Left ventricle myocardium superior (tissue), 1 donor: ENCODE data around the gene ZNF799. TPM values are rescaled to one million over a fixed set of nuclear protein-coding genes. Genes with fewer than 3 reads are reported as not detected.
"Not testable (repeated sequence)": the region's sequence is repeated elsewhere in the genome, so short reads cannot be mapped to it uniquely, and the experiment has no call there.

Experiments
- ATAC-seq: fragments of 200-7000 bp; cut with Tn5 transposase; one replicate; pipeline ENCODE4 v1.9.1; 2020; ENCODE audit warnings: mild to moderate bottlenecking, moderate library complexity
- DNase-seq: peaks from one replicate; pipeline ENCODE4 v3.0.0-alpha.2; 2020
- intact Hi-C: fragments of 100-400 bp; cut with micrococcal nuclease; formaldehyde crosslinking; loops from one replicate; pipeline ENCODE4 v1.11.0; 2022
- long read RNA-seq: library from polyadenylated mRNA; unstranded; transcript quantifications from one replicate; pipeline ENCODE4 v2.0.0, GENCODE V29; 2021
- total RNA-seq: library from RNA; stranded (reverse); fragmentation: NEBNext Ultra II Directional; extraction: Animal tissue kit (Norgen Biotek cat#: 25700); gene quantifications from one replicate; pipeline ENCODE4 v1.2.1, GENCODE V29; 2021
- donor health status: DM: no; HTN: yes; CAD: no; lungs with severe emphysema.

ZNF799 gene
- total RNA-seq, result 2.0 TPM
- long read RNA-seq, transcript ZNF799-202 (4 exons, 2,583 nt), result major isoform, 7 of 8 reads
- long read RNA-seq, partial matches to known transcripts, result 1 of 8 reads
- long read RNA-seq, other reads (novel, unspliced or antisense), result 0 of 8 reads

DNA sequence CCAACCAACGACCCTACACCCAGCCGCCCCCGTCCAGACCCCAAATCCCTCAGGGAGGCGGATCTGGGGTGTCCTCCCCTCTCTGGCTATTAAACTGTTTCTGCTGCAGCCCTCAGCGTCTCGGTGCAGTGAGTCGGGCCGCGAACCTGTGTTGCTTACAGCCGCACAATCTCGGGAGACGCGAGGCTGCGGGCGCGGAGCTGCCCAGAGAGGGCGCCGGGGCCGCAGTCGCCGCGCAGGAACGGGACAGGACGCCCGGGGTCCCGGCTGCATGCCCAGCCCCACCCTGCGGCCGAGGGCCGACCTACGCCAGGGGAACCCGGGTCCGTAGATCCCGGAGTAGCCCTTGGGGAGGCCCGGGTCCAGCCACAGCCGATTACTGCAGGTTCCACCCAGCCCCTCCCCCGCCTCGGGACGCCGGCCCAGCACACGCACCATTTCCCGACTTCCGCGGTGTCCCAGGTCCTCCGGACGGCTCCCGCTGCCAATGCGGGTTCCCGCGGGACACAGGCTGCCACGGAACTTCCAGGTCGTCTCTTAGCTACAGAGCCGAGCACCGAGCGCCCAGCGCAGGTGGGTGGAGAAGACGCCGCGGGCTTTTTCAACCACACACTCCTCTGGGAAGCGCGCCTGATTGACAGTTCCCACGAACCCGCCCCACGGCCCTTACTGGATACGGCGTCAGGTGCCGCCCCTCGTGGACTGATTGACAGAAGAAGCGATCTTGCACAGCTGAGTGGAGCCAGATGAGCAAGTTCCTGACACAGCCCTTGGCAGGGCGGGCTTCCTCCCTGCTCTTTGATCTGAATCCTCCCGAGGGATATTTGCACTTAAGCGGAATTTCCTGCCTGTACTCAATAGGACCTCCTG is at the start of gene ZNF799:
Gene ZNF799, minus strand, starts transcription at position 639 of the 870 bp plus-strand sequence. Its CDS starts 201 bp downstream, at position 438.
- intact Hi-C loops, result no loop called here
- peak; percentile 99 for ATAC-seq
- peak; percentile 99 for DNase-seq

GRCh38 chr19:12450844-12451243 is 49.8 kb upstream of the ZNF799 start:
- intact Hi-C loops, result no loop called here
- DNase-seq (no peak), ATAC-seq (no peak)

DNA sequence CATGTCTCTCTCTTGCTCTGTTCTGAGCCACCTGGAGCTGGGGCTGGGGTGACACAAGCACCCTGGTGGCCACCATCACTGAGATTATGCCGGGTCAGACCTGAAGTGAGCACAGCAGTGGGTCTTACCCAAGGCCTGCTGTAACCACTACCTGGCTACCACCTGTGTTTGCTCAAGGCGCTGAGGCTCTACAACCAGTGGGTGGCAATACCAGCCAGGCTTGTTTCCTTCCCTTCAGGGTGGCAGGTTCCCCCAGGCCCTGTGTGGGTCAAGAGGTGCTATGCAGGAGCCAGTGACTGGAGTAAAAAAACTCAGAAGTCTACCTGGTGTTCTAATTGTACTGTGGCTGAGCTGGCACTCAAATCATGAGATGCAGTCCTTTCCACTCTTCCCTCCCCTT is 47.7 kb upstream of the ZNF799 start:
- ATAC-seq (no peak), DNase-seq (no peak)
- intact Hi-C loops, result no loop called here

DNA sequence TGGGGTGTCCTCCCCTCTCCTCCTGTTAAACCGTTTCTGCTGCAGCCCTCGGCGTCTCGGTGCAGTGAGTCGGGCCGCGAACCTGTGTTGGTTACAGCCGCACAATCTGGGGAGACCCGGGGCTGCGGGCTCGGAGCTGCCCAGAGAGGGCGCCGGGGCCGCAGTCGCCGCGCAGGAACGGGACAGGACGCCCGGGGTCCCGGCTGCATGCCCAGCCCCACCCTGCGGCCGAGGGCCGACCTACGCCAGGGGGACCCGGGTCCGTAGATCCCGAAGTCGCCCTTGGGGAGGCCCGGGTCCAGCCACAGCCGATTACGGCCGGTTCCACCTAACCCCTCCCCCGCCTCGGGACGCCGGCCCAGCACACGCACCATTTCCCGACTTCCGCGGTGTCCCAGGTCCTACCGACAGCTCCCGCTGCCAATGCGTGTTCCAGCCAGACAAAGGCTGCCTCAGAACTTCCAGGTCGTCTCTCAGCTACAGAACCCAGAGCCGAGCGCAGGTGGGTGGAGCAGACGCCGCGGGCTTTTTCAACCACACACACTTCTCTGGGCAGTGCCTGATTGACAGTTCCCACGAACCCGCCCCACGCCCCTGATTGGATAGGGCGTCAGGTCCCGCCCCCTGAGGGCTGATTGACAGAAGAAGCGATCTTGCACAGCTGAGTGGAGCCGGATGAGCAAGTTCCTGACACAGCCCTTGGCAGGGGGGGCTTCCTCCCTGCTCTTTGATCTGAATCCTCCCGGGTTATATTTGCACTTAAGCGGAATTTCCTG is 39.7 kb upstream of the ZNF799 start, which contains the start of gene ZNF443:
Gene ZNF443, minus strand, starts transcription at position 481 of the 776 bp plus-strand sequence. Its CDS starts 107 bp downstream, at position 374.
- peak; percentile 99 for DNase-seq
- intact Hi-C loops, result no loop called here
- peak; percentile 100 for ATAC-seq

DNA sequence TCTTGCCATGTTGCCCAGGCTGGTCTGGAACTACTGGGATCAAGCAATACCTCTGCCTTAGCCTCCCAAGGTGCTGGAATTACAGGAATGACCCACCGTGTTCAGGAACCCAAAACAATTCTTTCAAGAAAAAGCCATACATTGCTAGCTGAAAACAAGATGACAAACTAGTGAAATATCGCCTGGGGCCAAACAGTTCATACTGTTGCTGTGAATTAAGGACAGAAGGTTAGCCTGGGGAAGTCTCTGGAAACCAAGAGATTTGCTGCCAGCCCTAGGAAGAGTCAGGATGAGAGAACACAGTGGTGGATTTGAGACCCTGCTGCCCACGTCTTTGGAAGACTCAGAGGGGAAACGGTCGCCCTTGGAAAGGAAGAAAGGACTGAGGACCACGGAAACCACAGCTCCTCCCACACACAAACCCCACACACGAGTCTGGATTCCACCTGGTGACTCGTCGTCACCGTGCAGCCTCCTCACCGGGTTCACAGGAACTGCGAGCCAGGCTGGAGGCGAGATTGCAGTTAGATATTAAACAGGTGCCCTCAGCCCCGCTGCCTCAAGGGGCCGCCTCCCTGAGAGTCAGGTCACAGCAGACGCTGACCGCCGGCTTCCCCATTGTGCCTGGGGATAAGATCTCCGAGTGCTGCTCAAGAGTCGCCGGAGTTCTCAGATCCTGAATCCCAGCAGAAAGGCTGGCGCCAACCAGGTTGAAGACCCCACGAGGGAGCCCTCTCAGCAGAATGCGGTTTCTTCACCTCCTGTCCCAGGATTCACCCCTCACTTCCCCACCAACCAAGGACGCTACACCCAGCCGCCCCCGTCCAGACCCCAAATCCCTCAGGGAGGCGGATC is 38.8 kb upstream of the ZNF799 start:
- intact Hi-C loops, DNase-seq: not testable (repeated sequence)
- ATAC-seq, result peak; percentile 31

DNA sequence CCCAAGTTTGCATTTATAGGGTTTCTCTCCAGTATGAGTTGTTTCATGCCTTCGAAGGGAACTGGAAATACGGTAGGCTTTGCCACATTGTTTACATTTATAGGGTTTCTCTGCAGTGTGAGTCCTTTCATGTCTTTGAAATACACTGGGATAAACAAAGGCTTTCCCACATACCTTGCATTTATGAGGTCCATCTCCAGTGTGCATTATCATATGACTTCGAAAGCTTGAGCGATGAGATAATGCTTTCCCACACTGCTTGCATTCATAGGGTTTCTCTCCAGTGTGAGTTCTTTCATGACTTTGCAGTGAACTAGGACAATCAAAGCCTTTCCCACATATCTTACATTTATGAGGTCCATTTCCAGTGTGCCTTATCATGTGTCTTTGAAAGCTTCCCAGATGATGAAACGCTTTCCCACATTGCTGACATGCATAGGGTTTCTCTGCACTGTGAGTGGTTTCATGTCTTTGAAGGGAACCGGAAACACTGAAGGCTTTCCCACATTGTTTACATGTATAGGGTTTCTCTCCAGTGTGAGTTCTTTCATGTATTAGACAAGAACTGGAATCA is 29.7 kb upstream of the ZNF799 start:
- intact Hi-C loops, ATAC-seq, DNase-seq: not testable (repeated sequence)

DNA sequence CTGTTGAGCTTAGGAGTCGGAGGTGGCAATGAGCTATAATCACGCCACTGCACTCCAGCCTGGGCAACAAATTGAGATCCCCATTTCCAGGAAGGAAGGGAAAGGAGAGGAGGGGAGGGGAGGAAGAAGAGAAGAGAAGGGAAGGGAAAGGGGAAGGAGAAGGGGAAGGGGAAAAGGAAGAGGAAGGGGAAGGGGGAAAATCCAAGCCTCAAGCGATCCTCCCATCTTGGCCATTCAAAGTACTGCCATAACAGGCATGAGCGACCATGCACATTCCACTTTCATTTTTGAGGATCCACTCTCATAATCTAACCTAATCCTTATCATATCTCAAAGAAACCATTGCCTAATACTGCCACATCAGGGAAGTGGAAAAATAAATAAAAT is 24.8 kb upstream of the ZNF799 start:
- DNase-seq, result no peak
- intact Hi-C loops, result no loop called here
- ATAC-seq, result no peak

DNA sequence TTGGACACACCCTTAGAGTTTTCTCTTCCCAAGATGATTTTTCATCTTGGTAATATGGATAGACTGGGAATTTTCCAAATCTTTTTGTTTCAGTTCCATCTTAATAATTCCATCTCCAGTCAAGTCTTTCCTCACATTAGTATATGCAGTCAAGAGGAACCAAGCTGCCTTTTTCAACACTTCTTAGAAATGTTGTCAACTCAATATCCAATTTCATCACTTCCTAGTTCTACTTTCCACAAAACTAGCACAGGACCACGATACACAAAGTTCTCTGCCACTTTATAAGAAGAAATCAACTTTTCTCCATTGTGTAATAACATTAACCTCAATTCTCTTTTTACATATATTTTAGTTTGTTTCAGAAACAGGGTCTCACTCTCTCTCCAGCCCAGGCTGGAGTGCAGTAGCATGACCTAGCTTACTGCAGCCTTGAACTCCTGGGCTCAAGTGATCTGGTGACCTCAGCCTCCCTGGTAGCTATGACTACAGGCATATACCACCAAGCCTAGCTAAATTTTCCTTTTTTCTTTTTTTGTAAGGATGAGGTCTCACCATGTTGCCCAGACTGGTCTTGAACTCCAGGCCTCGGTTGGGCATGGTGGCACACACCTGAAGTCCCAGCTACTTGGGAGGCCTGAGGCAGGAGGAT is 24.3 kb upstream of the ZNF799 start:
- DNase-seq (no peak), ATAC-seq (no peak)
- intact Hi-C loops, result no loop called here

DNA sequence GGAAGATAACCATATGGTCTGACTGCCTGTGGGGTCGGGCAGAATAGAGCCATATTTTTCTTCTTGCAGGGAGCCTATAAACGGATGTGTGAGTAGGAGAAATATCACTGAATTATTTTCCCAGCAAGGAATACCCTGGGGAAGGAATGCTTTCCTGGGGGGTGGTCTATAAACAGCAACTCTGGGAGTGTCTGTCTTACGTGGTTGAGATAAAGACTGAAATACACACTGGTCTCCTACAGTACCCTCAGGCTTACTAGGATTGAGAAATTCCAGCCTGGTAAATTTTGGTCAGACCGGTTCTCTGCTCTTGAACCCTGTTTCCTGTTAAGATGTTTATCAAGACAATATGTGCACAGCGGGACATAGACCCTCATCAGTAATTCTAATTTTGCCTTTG is 16.2 kb upstream of the ZNF799 start:
- intact Hi-C loops, DNase-seq, ATAC-seq: not testable (repeated sequence)

DNA sequence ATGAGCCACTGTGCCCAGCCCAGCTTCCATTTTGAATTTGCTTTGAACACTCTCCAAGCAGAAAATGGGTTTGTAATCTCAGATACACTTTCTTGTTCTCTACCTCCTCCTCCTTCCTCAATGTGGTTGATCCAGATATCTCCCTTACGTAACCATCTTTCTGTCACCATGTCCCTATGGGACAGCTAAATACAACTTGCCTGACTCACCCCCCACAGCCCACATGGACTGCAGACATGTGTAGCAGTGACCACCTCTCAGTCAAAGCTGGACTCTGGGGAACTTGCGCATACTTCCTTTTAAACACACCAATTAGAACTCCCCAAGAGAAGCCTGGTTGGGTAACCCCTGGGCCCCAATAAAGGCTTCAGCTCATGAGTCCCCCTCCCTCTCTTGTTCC is 10.8 kb upstream of the ZNF799 start:
- ATAC-seq, result no peak
- intact Hi-C loops, result no loop called here
- no peak for DNase-seq

DNA sequence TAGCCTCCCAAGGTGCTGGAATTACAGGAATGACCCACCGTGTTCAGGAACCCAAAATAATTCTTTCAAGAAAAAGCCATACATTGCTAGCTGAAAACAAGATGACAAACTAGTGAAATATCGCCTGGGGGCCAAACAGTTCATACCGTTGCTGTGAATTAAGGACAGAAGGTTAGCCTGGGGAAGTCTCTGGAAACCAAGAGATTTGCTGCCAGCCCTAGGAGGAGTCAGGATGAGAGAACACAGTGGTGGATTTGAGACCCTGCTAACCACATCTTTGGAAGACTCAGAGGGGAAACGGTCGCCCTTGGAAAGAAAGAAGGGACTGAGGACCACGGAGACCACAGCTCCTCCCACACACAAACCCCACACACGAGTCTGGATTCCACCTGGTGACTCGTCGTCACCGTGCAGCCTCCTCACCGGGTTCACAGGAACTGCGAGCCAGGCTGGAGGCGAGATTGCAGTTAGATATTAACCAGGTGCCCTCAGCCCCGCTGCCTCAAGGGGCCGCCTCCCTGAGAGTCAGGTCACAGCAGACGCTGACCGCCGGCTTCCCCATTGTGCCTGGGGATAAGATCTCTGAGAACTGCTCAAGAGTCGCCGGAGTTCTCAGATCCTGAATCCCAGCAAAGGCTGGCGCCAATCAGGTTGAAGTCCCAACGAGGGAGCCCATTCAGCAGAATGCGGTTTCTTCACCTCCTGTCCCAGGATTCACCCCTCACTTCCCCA is 1.0 kb downstream of the ZNF799 start:
- intact Hi-C loops, result not testable (repeated sequence)
- DNase-seq, result peak; percentile 37
- ATAC-seq, result peak; percentile 40

GRCh38 chr19:12391148-12391547 is 9.9 kb downstream of the ZNF799 start:
- DNase-seq, intact Hi-C loops, ATAC-seq: not testable (repeated sequence)

DNA sequence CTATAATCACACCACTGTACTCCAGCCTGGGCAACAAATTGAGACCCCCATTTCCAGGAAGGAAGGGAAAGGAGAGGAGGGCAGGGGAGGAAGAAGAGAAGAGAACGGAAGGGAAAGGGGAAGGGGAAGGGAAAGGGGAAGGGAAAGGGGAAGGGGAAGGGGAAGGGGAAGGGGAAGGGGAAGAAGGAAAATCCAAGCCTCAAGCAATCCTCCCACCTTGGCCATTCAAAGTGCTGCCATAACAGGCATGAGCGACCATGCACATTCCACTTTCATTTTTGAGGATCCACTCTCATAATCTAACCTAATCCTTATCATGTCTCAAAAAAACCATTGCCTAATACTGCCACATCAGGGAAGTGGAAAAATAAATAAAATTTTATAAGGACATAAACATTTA is 14.7 kb downstream of the ZNF799 start:
- DNase-seq, intact Hi-C loops, ATAC-seq: not testable (repeated sequence)

DNA sequence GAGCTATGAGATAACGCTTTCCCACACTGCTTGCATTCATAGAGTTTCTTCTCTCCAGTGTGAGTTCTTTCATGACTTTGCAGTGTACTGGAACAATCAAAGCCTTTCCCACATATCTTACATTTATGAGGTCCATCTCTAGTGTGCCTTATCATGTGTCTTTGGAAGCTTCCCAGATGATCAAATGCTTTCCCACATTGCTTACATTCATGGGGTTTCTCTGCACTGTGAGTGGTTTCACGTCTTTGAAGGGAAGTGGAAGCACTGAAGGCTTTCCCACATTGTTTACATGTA is 20.7 kb downstream of the ZNF799 start:
- no peak for DNase-seq
- intact Hi-C loops, result no loop called here
- ATAC-seq, result no peak

DNA sequence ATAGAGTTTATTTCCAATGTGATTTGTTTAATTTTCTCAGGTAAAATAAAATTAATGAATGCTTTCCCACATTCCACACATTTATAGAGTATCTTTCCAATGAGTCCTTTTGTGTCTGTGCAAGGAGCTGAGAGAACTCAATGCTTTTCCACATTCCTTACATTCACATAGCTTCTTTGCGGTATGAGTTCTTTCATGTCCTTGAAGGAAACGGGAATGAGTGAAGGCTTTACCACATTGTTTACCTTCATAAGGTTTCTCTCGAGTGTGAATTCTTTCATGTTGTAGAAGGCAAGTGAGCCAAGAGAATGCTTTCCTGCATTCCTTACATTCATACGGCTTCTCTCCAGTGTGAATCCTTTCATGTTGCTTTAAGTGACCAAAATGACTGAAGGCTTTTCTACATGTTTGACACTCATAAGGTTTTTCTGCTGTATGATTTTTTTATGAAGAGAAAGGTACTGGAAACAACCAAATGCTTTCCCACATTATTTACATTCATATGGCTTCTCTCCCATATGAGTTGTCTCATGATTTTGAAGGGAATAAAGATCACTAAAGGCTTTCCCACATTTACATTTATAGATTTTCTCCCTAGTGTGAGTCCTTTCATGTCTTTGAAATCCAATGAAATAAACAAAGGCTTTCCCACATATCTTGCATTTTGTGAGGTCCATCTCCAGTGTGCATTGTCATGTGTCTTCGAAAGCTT is 21.2 kb downstream of the ZNF799 start:
- DNase-seq (no peak), ATAC-seq (no peak)
- intact Hi-C loops, result no loop called here

DNA sequence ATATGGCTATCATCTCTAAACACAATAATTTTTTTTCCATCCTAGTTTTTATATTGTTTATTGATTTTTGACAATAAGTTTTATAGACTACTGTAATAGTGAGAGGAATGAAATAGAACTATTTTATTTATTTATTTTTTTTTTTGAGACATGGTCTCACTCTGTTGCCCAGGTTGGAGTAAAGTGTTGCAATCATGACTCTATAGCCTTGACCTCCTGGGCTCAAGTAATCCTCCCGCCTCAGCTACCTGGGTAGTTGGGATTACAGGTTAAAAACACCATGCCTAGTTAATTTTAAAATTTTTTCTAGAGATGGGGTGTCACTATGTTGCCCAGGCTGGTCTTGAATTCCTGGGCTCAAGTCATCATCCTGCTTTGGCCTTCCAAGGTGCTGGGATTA is 27.0 kb downstream of the ZNF799 start:
- intact Hi-C loops, result no loop called here
- ATAC-seq, result no peak
- no peak for DNase-seq
